HG03103 (cell line): Measurements from ENCODE around the gene KRTDAP.

Source experiments
- ATAC-seq: cut with Tn5 transposase; IDR thresholded peaks from one replicate; pipeline ENCODE4 v1.9.1; 2021; ENCODE audit warnings: low read depth; ENCODE audit not compliant: unreplicated experiment

KRTDAP gene

DNA sequence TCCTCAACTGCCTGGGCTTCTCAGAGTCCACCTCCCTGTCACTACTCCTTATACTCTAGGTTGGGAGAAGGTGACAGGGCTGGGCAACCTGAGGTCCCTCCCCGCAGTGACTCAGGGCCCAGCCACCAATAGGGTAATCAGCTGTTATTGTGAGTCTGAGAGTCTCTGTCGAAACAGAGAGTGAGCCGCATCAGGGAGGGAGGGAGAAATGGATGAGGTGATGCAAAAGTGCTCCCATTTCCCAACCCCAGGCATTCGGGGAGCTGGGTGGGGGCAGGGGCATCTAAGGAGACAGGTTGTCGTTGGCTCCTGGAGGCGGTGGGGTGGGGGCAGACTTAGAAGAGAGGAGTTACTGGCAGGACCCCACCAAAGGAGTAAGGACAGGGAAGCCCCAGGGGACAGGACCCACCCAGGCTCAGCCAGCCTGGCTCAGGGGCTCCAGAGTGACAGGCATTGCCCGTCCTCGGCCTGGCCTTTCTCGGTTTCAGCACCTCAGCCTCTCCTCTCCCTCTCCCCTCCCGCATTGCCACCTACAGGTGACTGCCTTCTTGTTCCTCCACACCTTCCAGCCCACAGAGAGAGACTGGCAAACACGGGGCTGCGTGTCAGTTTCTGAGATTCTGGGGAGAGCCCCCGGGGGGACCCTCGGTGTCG lies 23.5 kb upstream of the KRTDAP start, which contains the start of gene DMKN:
TSS of gene DMKN (minus strand) at position 22 of the 654 bp plus-strand sequence. CDS start 174 bp downstream, outside the sequence.
- no peak for ATAC-seq

DNA sequence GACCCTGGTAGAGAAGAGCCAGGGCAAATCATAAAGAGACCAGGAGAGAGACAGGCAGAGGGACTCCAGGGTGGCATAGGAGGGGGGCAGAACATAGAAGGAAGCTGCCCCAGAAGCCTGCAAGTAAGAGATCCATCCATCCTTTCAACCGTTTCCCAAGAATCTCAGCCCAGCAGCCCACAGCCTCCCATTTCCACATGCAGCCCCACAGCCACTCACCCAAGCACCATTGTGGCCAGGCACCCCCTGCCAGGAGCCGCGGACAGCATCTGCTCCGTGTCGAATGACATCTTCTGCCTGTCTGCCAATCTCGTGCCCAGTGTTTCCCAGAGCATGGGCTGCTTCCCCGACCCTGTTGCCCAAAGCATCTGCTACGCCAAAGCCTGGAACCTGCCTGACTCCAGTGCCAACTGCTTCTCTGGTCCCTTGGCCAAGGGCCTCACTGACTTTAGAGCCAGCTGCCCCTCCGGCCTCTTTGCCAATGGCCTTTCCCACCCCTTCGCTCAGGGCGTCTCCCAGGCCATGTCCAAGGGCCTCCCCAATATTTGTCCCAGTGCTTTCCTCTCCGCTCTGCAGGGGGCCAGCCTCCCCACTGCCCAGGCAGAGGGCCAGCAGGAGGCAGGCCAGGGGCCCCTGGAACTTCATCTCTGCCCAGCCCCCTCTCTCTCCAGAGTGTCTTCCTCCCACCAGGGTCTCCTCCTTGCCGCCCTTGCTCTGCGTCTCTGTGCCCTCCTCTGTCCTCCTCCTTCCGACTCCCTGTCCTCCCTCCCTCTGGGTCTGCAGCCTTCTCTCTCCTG lies 22.8 kb upstream of the KRTDAP start:
- no peak for ATAC-seq

DNA sequence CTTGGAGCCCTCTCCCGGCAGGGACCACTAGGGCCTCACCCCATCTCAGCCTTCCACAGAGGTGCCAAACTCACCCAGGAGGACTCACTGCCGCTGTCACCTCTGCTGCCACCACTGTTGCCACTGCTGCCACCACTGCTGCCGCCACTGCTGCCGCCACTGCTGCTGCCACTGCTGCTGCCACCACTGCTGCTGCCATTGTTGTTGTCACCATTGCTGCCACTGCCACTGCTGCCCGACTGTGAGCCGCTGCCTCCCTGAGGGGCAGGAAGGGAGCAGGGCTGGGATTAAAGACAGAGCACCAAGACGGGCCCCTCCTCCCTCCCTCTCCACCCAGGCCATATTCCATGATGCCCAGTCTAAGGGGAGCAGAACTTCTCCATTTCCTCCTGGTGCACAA lies 21.1 kb upstream of the KRTDAP start:
- ATAC-seq = no peak

DNA sequence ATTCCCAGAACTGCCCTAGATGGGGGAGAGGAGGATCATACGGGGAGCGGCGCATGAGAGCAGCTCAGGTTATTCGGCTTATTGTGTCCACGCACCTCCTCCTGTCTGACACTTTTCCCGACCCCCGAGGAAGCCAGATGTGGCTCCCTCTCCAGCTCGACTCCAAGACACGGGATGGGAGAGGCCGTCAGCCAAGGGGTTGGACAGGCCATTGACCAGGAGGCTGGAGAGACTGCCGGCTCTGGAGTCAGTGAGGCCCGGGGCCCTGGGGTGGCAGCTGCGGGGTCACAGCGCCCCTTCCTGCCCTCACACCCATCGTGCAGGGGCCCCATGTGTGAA lies 20.3 kb upstream of the KRTDAP start:
- no peak for ATAC-seq

DNA sequence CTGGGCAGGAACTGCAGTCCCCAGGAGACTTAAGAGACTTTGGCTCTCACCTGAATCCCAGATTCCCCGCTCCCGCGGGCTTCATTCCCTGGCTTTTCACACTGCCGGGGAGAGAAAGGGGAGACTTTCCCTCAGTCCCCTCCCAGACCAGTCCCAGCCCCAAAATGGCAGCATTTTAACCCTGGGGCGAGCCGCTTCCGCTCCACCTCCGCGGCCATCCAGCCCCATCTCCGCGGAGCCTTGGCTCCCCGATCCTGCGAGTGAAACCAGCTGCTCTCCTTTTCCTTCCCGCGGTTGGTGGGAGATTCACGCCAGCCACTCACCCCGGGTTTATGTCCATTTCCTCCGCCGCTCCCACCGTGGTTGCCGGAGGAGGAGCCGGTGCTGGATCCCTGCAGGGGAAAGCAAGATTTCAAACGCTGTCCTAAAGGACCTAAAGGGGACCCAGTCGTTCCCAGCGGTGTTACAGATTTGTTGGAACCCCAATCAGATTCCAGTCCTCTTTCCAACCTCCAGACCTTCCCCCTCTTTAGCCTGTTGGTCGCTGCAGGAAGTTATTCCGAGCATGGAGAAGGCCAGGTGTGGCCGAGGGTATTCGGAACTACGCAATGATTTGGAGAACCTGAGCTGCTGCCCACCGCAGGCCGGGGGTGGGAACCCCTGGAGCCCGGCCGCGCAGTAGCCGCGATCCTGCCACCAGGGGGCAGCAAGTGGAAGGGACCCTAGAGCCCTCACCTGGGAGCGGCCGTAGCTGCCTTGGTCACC lies 19.8 kb upstream of the KRTDAP start:
- no peak for ATAC-seq

DNA sequence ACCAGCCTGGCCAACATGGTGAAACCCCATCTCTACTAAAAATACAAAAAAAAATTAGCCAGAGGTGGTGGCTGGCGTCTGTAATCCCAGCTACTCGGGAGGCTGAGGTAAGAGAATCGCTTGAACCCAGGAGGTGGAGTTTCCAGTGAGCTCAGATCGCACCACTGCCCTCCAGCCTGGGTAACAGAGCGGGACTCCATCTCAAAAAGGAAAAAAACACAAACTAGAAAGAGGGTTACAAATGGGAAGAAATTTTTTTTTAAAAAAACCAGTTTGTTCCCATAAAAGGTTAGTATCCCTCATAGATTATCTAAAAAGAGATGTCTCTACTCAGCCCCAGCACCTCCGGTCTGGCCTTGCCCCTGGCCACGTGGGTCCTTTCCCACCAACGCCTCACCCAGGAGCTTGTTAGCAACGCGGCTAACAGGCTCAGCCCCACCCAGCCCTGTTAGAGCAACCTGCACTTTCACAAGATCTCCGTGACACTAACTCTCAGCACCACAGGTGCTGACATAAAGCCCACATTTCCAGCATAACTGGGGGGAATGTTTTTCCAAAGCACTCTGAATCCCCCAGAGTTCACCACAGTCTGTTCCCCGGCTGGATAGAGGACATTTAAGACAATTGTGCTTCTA lies 18.9 kb upstream of the KRTDAP start:
- no peak for ATAC-seq

DNA sequence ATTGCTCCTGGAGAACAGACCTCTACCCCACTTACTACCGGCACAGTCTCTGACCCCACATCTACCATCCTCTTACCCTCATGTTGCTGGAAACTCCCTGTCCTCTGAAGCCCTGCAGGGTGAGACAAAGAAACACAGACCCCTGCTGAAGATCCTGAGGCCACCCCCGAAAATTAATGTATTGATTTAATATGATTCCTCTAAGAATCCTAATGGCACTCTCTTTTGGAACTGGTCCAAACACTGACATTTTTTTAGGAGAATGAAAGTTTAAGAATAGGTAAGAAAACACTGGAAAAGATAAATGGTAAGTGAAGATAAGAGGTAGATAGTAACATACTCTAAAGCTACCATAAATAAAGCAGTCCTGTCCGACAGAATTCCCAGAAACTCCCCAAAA lies 17.9 kb upstream of the KRTDAP start:
- no peak for ATAC-seq

DNA sequence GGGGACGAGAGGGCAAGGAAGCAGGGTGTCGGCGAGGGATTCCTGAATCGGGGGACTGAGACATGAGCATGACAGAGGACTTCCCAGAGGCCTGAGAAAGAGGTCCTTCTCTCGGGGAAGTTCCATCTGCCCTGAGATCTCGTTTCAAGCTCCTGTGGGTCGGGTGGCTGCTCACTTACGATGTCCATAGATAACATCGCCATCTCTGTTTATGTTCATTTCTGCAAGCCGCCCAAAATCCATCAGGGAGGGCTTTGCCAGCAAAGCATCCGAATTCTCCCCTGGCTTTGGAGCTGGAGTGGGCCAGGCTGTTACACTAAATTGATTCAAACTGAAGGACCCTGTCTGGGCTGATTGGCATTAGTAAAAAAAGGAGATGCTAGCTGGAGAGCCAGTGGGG lies 17.3 kb upstream of the KRTDAP start:
- ATAC-seq = no peak

DNA sequence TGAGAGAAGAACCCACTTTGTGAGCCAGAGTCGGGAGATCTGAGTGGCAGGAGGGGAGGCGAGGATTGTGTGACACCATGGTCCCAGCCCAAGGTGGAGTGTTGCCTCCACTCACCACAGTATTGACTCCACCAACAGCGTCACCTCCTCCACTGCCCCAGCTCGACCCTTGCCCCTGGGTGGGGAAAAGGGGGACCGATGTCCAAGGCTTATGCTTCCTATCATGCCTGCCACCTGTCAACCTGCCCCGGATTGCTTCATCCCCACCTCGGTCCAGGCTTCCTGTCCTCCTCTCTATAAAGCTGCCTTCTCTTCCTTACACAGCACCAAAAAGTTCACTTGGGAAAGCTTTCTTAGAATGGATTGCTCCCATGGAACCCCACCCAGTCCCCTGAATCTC lies 15.7 kb upstream of the KRTDAP start:
- ATAC-seq = no peak

DNA sequence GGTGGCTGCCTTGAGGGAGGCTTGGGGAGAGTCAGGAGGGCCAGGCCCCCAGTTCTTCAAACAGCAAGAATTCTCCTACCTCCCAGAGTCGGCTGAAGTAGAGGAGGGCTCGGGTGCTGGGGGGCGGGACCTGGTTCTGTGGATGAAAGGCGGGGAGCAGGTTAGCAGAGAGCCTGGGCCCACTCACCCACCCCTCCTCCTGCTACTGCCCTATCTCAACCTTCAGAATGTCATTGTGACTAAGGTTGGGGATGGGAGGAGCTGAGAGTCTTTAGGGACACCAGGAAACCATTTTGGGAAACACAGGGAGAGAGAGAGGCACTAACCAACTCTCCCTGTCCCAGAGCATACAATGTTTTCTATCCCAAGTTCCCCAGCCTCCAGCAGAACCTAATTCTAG lies 12.5 kb upstream of the KRTDAP start:
- no peak for ATAC-seq

DNA sequence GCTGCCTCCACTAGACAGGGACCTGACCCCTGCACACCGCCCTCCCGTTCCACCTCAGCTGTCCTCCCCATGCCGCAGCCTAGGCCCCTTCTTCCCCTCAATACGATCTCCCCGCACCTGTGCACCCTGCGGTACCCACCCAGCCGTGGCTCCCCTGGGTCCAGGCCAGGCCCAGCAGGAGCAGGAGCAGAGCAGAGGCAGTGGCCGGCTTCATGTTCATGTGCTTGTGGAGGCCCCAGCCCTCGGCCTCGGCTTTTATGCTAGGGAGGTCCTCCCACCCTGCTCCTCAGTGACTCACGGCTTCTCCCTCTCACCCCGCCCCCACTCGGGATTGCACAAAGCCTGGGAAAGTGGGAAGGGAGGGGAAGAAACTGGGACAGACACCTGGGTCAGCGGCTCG lies 11.4 kb upstream of the KRTDAP start:
- ATAC-seq = no peak

DNA sequence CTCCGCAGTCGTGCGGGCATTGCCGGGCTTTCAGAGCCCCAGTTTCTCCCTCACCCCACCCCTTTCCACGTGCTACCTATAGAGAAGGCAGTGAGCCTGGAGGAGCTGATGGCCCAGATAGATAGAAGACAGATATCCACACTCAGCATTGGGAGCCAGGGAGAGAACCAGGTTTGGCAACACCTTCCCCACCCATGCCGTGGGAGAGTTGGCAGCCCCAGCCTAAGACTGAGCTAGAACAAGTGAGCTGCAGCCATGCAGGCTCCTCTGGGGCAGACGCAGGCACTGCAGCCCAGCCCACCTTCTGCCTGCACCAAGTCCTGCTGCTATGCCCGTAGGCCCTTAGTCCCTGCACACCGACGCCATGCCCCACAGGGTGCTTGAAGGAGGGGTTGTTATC lies 10.3 kb upstream of the KRTDAP start:
- ATAC-seq = no peak

DNA sequence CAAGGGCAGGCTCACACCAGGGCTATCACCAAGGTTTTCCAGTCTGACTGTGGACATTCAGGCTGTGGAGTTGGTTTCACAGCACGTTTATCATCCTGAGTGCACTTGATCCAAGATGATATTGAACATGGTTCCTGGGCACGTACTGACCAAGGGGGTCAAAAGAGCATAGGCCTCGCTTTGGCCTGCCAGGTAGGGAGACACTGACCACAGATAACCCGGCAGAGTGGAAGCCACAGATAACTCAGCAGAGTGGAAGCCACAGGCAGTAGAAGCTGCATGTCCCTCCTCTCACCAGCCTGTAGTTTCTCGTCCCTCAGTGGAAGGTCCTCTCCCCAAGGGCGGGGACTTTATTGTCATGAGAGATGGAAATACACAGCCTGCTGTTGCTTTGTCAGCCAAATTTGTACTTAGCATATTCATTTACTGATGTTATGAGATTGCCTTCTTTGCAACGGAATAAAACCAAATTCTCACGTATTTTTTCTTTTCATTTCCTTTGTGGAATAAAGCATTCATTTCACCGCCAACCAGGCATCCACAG lies 8.8 kb upstream of the KRTDAP start:
- no peak for ATAC-seq

DNA sequence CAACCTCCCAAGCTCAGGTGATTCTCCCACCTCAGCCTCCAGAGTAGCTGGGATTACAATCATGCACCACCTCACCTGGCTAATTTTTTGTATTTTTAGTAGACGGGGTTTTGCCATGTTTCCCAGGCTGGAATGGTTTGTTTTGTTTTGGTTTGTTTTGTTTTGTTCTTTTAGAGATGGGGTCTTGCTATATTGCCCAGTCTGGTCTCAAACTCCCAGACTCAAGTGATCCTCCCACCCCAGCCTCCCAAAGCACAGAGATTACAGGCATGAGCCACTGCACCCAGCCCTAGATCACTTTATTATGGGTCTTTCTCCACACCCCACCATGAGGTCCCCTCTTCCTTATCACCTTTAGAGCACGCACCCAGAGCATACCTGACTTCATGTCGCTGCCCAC lies 8.0 kb upstream of the KRTDAP start:
- no peak for ATAC-seq

DNA sequence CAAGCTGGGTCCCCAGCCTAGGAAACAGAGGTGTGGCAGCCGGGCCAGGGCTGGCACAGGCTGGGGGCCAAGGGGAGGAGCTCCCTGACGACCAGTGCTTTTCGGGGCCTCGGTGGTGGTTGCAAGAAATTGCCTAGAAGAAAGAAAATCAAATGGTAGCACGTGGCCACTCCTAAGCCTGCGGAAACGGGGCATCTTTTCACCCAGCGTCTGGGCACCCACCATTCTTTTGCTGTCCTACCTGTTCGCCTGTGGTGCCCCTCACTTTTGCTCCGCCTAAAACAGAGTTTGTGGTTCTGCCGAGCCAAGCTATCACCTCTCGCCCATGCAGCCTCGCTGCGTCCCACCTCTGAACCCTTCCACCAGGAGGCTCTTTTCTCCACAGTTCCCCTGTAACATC lies 7.1 kb upstream of the KRTDAP start:
- no peak for ATAC-seq

DNA sequence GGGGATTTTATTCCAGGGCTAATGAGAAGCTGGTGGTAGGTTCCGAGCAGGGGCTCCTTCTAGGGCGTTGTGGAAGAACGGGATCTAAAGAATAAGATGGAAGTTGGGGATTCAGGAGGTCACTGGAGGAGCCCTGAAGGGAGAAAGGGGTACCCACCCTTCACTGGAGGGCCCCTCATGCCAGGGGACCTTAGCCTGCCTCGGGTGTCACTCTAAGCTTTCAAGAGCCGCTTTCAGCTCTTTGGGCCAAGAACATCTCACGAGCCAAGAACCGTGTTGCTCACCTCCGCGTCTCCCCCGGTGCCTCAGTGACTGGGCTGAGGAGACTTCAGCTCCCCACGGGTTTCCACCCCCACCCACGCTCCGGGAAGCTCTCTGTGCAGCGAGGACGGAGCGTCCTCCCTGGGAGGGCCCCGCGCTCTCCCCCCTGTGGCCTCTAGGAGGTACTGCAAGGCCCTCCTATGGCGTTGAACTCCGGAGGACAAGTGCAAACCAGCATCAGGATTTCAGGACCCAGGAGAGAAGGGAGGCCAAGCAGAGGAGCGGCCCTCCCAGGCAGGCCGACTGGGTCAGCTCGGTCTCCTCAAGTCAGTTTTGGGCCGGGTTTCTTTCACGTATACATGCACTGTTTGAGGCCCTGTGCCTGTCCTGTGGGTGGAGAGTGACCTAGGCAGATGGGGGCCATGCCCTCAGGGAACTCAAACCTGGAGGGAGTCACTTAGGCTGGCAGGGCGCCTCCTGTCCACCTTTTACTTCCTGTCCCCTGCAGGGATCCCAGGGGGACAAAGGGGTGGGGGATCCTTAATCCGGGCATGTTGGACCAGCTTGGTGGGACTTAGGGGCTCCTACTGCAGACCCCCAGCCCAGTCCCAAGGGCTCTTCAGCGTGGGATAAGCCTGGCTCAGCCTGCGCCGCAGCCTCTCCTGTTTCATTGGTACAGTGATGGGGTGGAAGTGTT lies 5.1 kb upstream of the KRTDAP start:
- no peak for ATAC-seq

DNA sequence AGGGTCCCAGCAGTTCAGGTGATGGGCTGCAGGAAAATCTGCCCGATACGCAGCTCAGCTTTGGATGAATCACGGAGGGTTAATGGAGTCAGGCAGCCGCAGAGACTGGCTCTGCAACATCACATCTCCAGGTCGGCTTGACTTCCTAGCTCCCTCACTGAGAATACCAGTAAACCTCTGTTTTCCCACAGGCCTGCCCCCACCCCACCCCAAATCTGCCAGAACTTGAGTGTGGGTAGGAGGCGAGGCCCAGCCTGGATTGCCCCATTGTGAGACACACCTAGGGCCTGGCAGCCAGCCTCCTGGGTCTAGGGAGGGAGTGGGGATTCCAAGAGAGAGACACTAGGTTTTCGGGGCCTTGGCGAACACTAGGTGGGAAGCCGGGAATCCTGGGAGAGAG lies 3.7 kb upstream of the KRTDAP start:
- no peak for ATAC-seq

DNA sequence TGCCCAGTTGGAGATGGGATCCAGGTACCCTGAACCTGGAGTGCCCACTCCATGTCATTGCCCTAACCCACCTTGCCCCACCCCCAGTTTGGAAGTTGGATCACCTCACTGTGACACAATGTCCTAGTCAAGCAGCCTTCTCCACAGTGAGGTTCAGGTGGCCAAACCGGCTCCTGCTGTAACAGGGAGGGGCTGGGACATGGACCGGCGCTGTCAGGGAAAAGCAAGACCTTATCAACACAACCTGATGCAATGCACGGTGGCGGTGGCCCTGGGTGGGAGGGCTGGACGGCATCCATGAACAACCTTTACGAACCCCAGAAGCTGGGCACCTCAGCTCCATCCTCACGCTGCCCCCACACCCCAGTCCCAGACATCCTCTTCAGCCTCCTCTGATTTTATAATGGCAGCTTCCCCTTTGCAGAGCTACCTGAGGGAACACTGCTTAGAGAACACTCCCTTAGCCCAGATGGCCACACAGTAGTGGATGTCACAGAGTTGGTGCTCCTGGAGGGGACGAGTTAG lies 1.6 kb upstream of the KRTDAP start:
- no peak for ATAC-seq

DNA sequence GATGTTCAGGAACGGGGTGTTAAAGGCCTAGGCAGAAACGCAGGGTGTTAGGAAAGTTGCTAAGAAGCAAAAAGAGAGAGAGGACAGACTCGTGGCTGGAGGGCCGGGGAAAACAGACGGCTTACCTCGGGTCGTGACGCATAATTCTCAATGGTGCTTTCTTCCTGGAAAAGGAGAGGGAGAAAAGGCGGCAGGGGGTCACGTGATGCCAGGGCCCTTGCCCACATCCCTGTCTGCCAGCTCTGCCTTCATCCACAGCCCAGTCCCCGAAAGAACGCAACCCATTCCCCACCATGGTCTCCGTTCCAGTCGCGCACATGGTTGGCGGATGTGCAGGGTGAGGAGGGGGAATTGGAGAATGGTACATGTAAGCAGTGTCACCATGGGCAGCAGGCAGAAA lies 1.6 kb downstream of the KRTDAP start:
- ATAC-seq = no peak
